Neuronal stem cell (in vitro differentiated cells): ENCODE measurements around the gene MYO1C.

Experiments
- DNase-seq: peaks from one replicate; pipeline ENCODE4 v3.0.0-alpha.2; 2013; ENCODE audit warnings: low spot score
- H2AFZ ChIP-seq: one replicate; pipeline ENCODE4 v1.6.1; 2013; ENCODE audit warnings: mild to moderate bottlenecking, low read length, inconsistent platforms
- H2AK5ac ChIP-seq: 2 replicates; pipeline ENCODE4 v1.6.1; 2013; ENCODE audit warnings: low read depth, mild to moderate bottlenecking, inconsistent platforms, low read length, moderate library complexity, mixed read lengths
- H2BK120ac ChIP-seq: 2 replicates; pipeline ENCODE4 v1.6.1; 2013; ENCODE audit warnings: low read depth, mild to moderate bottlenecking, inconsistent platforms, low read length, moderate library complexity, mixed read lengths
- H2BK12ac ChIP-seq: one replicate; pipeline ENCODE4 v1.6.1; 2013; ENCODE audit warnings: low read length, inconsistent platforms
- H2BK15ac ChIP-seq: 2 replicates; pipeline ENCODE4 v1.6.1; 2013; ENCODE audit warnings: mild to moderate bottlenecking, low read length, inconsistent platforms, mixed read lengths
- H2BK5ac ChIP-seq: one replicate; pipeline ENCODE4 v1.6.1; 2013; ENCODE audit warnings: inconsistent platforms, mild to moderate bottlenecking, low read length, moderate library complexity
- H3K14ac ChIP-seq: one replicate; pipeline ENCODE4 v1.6.1; 2013; ENCODE audit warnings: low read length, inconsistent platforms
- H3K18ac ChIP-seq: 2 replicates; pipeline ENCODE4 v1.6.1; 2013; ENCODE audit warnings: low read length, inconsistent platforms
- H3K23ac ChIP-seq: 2 replicates; pipeline ENCODE4 v1.6.1; 2013; ENCODE audit warnings: low read depth, mild to moderate bottlenecking, mixed read lengths, low read length, inconsistent platforms; ENCODE audit not compliant: poor library complexity
- H3K27ac ChIP-seq: replicated peaks from 3 replicates; pipeline ENCODE4 v1.5.1; 2013; ENCODE audit warnings: low read length, inconsistent platforms
- H3K27me3 ChIP-seq, 3 experiments: 2 replicates each; pipeline ENCODE4 v1.6.1; 2013; ENCODE audit warnings: low read length in 3 of 3, mild to moderate bottlenecking in 2 of 3, inconsistent platforms in 1 of 3, low read depth in 1 of 3, mixed read lengths in 1 of 3, moderate library complexity in 1 of 3; ENCODE audit not compliant: control insufficient read depth in 3 of 3, insufficient read depth in 3 of 3
- H3K36me3 ChIP-seq, 2 donors: replicated peaks in 1 of 2; 2 replicates each; pipeline ENCODE4 v1.6.1; 2013; ENCODE audit warnings: low read length in 2 of 2; ENCODE audit not compliant: control insufficient read depth in 2 of 2, insufficient read depth in 2 of 2
- H3K4ac ChIP-seq: 2 replicates; pipeline ENCODE4 v1.6.1; 2013; ENCODE audit warnings: inconsistent platforms, mild to moderate bottlenecking, low read length, moderate library complexity
- H3K4me1 ChIP-seq, 2 donors: 1 replicate in 1 of 2; 2 replicates in 1 of 2; pipeline ENCODE4 v1.6.1; 2013; ENCODE audit warnings: low read length in 2 of 2, low read depth in 1 of 2; ENCODE audit not compliant: control insufficient read depth in 2 of 2, insufficient read depth in 1 of 2
- H3K4me2 ChIP-seq: one replicate; pipeline ENCODE4 v1.6.1; 2013; ENCODE audit warnings: mild to moderate bottlenecking, low read length, inconsistent platforms; ENCODE audit not compliant: insufficient read depth, poor library complexity, severe bottlenecking
- H3K4me3 ChIP-seq, 2 donors: 2 replicates each; pipeline ENCODE4 v1.5.1; 2013; ENCODE audit warnings: low read length in 2 of 2, mild to moderate bottlenecking in 2 of 2, inconsistent platforms in 1 of 2, moderate library complexity in 1 of 2
- H3K79me1 ChIP-seq: one replicate; pipeline ENCODE4 v1.6.1; 2013; ENCODE audit warnings: low read depth, mild to moderate bottlenecking, inconsistent platforms, low read length, moderate library complexity
- H3K9ac ChIP-seq: one replicate; pipeline ENCODE4 v1.6.1; 2013; ENCODE audit warnings: mild to moderate bottlenecking, low read depth, low read length, inconsistent platforms; ENCODE audit not compliant: poor library complexity
- H3K9me3 ChIP-seq, 2 donors: replicated peaks in 1 of 2; 2 replicates each; pipeline versions ENCODE3 to v1.6.1; 2013; ENCODE audit warnings: low read length in 2 of 2, mild to moderate bottlenecking in 2 of 2, inconsistent platforms in 1 of 2, low read depth in 1 of 2, mixed read lengths in 1 of 2, moderate library complexity in 1 of 2; ENCODE audit not compliant: control insufficient read depth in 2 of 2, insufficient read depth in 1 of 2
- H4K8ac ChIP-seq: one replicate; pipeline ENCODE4 v1.6.1; 2013; ENCODE audit warnings: low read depth, mild to moderate bottlenecking, inconsistent platforms, low read length, moderate library complexity
- H4K91ac ChIP-seq: one replicate; pipeline ENCODE4 v1.6.1; 2013; ENCODE audit warnings: low read length, low read depth, mild to moderate bottlenecking, inconsistent platforms; ENCODE audit not compliant: poor library complexity
- WGBS, 2 donors: extraction: QIAGEN DNeasy Blood & Tissue Kit; methylation state at CpG; one replicate each; pipeline ENCODE4 v1.1.7; 2013; ENCODE audit warnings: missing lambda C conversion rate in 2 of 2, mixed read lengths in 1 of 2; ENCODE audit not compliant: insufficient read length in 2 of 2, insufficient replicate concordance in 1 of 2; ENCODE audit errors: extremely low coverage in 2 of 2; 5-methylcytosine and 5-hydroxymethylcytosine counted together

The MYO1C gene

GRCh38 chr17:1473841-1474240, 18.6 kb downstream of the MYO1C start:
- Histone ChIP-seq H4K91ac (no peak overlapping the region), H2BK120ac (peak overlapping the region; percentile 47), H2AFZ (no peak overlapping the region), H3K9me3 (peaks cover 0 to 5% of the 10 kb centered on the region in 2 donors), H3K27ac (no peak overlapping the region), H3K4me2 (no peak overlapping the region), H3K4me1 (peaks cover 0 to 3% of the 10 kb centered on the region in 2 donors), H3K4ac (no peak overlapping the region), H3K23ac (no peak overlapping the region), H2BK15ac (no peak overlapping the region), H2BK12ac (no peak overlapping the region), H3K14ac (no peak overlapping the region), H3K18ac (no peak overlapping the region), H3K79me1 (peaks cover 6% of the 10 kb centered on the region), H3K27me3 (no peaks in the 10 kb centered on the region), H3K36me3 (peaks cover 41 to 54% of the 10 kb centered on the region in 2 donors), H2AK5ac (no peak overlapping the region), H3K4me3 (no peak overlapping the region), H3K9ac (no peak overlapping the region), H4K8ac (no peak overlapping the region), H2BK5ac (no peak overlapping the region)
- no CpG with 5 or more reads among the region's 10 CpGs for WGBS, 2 donors
- no peak for DNase-seq

DNA sequence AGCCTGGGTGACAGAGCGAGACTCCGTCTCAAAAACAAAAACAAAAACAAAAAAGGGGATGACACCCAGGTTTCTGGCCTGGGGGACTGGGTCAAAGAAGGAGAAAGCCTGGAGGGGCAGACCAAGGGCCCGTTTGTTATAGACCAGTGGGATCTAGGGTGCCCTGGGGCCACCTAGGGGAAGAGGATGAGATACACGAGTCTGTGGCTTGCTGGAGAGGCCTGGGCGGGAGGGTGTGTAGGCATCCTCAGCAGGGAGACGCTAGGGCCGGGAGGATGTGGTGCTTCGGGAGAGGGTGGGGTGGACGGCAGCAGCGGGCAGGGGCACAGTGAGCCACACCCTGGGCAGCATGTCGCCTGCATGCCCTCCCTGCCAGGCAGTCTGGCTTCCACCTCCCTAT, 19.3 kb downstream of the MYO1C start:
- H3K4ac ChIP-seq = no peak overlapping the region
- no peak overlapping the region for H2AK5ac ChIP-seq
- H3K4me1 ChIP-seq = peaks cover 0 to 8% of the 10 kb centered on the region in 2 donors
- H3K4me2 ChIP-seq = no peak overlapping the region
- no peak overlapping the region for H2BK5ac ChIP-seq
- H3K27me3 ChIP-seq = no peaks in the 10 kb centered on the region
- H2BK12ac ChIP-seq = no peak overlapping the region
- no peak overlapping the region for H4K91ac ChIP-seq
- H2AFZ ChIP-seq = no peak overlapping the region
- H2BK120ac ChIP-seq = peak overlapping the region; percentile 47
- no peak overlapping the region for H4K8ac ChIP-seq
- H3K4me3 ChIP-seq = no peak overlapping the region
- no CpG with 5 or more reads among the region's 11 CpGs for WGBS, 2 donors
- no peak for DNase-seq
- peak overlapping the region; percentile 80 for H3K23ac ChIP-seq
- no peak overlapping the region for H3K14ac ChIP-seq
- H2BK15ac ChIP-seq = no peak overlapping the region
- H3K18ac ChIP-seq = peak overlapping the region; percentile 38
- peaks cover 10% of the 10 kb centered on the region for H3K79me1 ChIP-seq
- peaks cover 0 to 5% of the 10 kb centered on the region in 2 donors for H3K9me3 ChIP-seq
- H3K36me3 ChIP-seq = peaks cover 41 to 54% of the 10 kb centered on the region in 2 donors
- H3K27ac ChIP-seq = no peak overlapping the region
- peak overlapping the region; percentile 21 for H3K9ac ChIP-seq

- no peak overlapping the region for H3K23ac ChIP-seq
- WGBS, 2 donors = no CpG with 5 or more reads among the region's 42 CpGs
- H3K18ac ChIP-seq = no peak overlapping the region
Observed at GRCh38 chr17:1471911-1472821, 20.3 kb downstream of the MYO1C start.

DNA sequence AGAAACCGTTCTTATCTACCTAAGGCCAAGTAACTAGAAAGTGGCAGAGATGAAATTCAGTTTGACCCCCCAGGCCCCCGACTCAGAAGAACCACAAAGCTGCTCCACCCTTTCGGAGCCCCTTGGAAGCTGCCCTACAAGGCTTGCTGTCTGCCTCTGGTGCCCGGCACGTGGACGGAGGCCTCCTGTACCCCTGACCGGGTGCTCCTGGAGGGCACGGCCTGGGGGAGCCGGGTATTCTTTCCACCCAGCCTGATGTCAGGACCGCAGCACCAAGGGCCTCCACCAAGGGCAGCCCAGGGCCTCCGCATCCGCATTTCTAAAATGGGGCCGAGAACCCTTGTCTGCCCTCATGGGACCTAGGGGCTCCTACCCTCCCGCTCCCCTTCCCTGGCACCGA, 21.0 kb downstream of the MYO1C start:
- peaks cover 0 to 5% of the 10 kb centered on the region in 2 donors for H3K9me3 ChIP-seq
- H3K14ac ChIP-seq = no peak overlapping the region
- no peak overlapping the region for H2AFZ ChIP-seq
- H2BK12ac ChIP-seq = no peak overlapping the region
- no peak overlapping the region for H3K23ac ChIP-seq
- H3K4ac ChIP-seq = no peak overlapping the region
- no peak overlapping the region for H3K4me2 ChIP-seq
- no peak overlapping the region for H4K8ac ChIP-seq
- no peak overlapping the region for H3K27ac ChIP-seq
- H2BK120ac ChIP-seq = no peak overlapping the region
- DNase-seq = no peak
- no peak overlapping the region for H2AK5ac ChIP-seq
- H2BK5ac ChIP-seq = no peak overlapping the region
- no peak overlapping the region for H3K4me3 ChIP-seq
- peaks cover 3 to 14% of the 10 kb centered on the region in 2 donors for H3K4me1 ChIP-seq
- no peak overlapping the region for H3K18ac ChIP-seq
- no peak overlapping the region for H3K9ac ChIP-seq
- H3K79me1 ChIP-seq = peaks cover 11% of the 10 kb centered on the region
- no peaks in the 10 kb centered on the region for H3K27me3 ChIP-seq
- H3K36me3 ChIP-seq = peaks cover 37 to 52% of the 10 kb centered on the region in 2 donors
- no peak overlapping the region for H4K91ac ChIP-seq
- H2BK15ac ChIP-seq = no peak overlapping the region
- no CpG with 5 or more reads among the region's 15 CpGs for WGBS, 2 donors

More at GRCh38 chr17:1471911-1472821, 20.3 kb downstream of the MYO1C start:
- Histone ChIP-seq H3K4me2 (no peak overlapping the region), H3K27me3 (no peaks in the 10 kb centered on the region), H3K4me1 (peaks cover 3 to 14% of the 10 kb centered on the region in 2 donors), H2BK5ac (no peak overlapping the region), H3K4ac (no peak overlapping the region), H2AFZ (no peak overlapping the region), H3K36me3 (peaks cover 37 to 49% of the 10 kb centered on the region in 2 donors), H2AK5ac (no peak overlapping the region), H4K8ac (no peak overlapping the region), H2BK15ac (no peak overlapping the region), H2BK12ac (no peak overlapping the region), H3K9me3 (peaks cover 0 to 5% of the 10 kb centered on the region in 2 donors), H3K79me1 (peaks cover 11% of the 10 kb centered on the region), H2BK120ac (no peak overlapping the region), H4K91ac (no peak overlapping the region), H3K4me3 (no peak overlapping the region), H3K27ac (no peak overlapping the region), H3K9ac (no peak overlapping the region), H3K14ac (peak overlapping the region; percentile 82)
- DNase-seq = no peak
